Pancreas (tissue), 10 donors: ENCODE data around the gene TM9SF3. TPM values are rescaled to one million over a fixed set of nuclear protein-coding genes. Genes with fewer than 3 reads are reported as not detected.

Experiments
- ATAC-seq, 4 donors: fragments of 200-7000 bp; cut with Tn5 transposase; one replicate each; pipeline versions ENCODE4 v1.8.0 to v1.9.1; 2020; ENCODE audit warnings: mild to moderate bottlenecking in 4 of 4, moderate library complexity in 4 of 4
- DNase-seq, 6 donors: peaks; one replicate each; pipeline ENCODE4 v3.0.0-alpha.2; 2020
- FAIRE-seq: peaks from 2 replicates; lab custom pipeline; 2012; peaks lifted over from hg19 to GRCh38; lab: Jason Lieb, UNC
- H3K27ac ChIP-seq, 4 donors: fragments of 200-600 bp; sonication (generic); 1 replicate in 3 of 4; 2 replicates in 1 of 4; pipeline versions ENCODE4 v1.5.0 to v1.8.0; 2020
- H3K27me3 ChIP-seq, 4 donors: fragments of 200-600 bp; one replicate each; pipeline ENCODE4 v1.8.0; 2021
- H3K36me3 ChIP-seq, 3 donors: fragments of 200-600 bp; sonication (generic) in 1 of 3; one replicate each; pipeline versions ENCODE4 v1.5.0 to v1.8.0; 2020 to 2021
- H3K4me1 ChIP-seq, 3 donors: fragments of 200-600 bp; one replicate each; pipeline ENCODE4 v1.8.0; 2021
- H3K4me3 ChIP-seq, 4 donors: fragments of 200-600 bp; sonication (generic) in 2 of 4; one replicate each; pipeline versions ENCODE4 v1.5.0 to v1.8.0; 2020 to 2021
- H3K9me3 ChIP-seq, 4 donors: fragments of 200-600 bp; one replicate each; pipeline ENCODE4 v1.8.0; 2021
- whole genome bisulfite sequencing, 2 donors: extraction: QIAGEN DNeasy Blood & Tissue Kit; methylation state at CpG; one replicate each; pipeline ENCODE4 v1.1.7; 2013; 5-methylcytosine and 5-hydroxymethylcytosine counted together
- intact Hi-C, 3 donors: fragments of 100-400 bp; cut with DNase I; formaldehyde crosslinking; loops; one replicate each; pipeline versions ENCODE4 v1.11.1 to v1.14.2; 2022
- polyA plus RNA-seq, 2 donors: library from polyadenylated mRNA; stranded (reverse); fragments of 200-250 nt; gene quantifications; one replicate each; pipeline ENCODE4 v1.2.3, GENCODE V29; 2013
- total RNA-seq, 6 donors: library from RNA; stranded (reverse); fragmentation: NEBNext Ultra II Directional in 4 of 6; extraction: Animal tissue kit (Norgen Biotek cat#: 25700) in 4 of 6; gene quantifications; one replicate each; pipeline versions ENCODE4 v1.2.1 to v1.2.4, GENCODE V29; 2021 to 2023
- TF ChIP-seq, protein P1 (sequence below), 4 donors: fragments of 200-600 bp; sonication (generic) in 3 of 4; IDR thresholded peaks; one replicate each; pipeline versions ENCODE4 v1.5.0 to v1.8.0; 2021; ENCODE audit warnings: antibody characterized with exemption in 4 of 4
- donor health status: healthy with polysubstance abuse.
- donor health status: DM: no; HTN: no; CAD: no; lungs with moderate emphysema.
- donor health status: DM: no; HTN: no; CAD: no.
- donor health status: control.
- donor health status: control.
- donor health status: Bipolar disorder and iron deficiency.
- donor health status: DM: yes; HTN: yes; CAD: no.
- donor health status: DM: no; HTN: no; CAD: no.
- donor health status: DM: no; HTN: no; CAD: no.
- donor health status: DM: yes; HTN: yes; CAD: no.

Gene TM9SF3
- 100 to 1,000 TPM in 2 of 6 donors, 10 to 100 TPM in 4; 54.4 to 110 (median 77.4) TPM for total RNA-seq
- polyA plus RNA-seq: 10 to 100 TPM; 15.5 to 31.8 TPM

DNA sequence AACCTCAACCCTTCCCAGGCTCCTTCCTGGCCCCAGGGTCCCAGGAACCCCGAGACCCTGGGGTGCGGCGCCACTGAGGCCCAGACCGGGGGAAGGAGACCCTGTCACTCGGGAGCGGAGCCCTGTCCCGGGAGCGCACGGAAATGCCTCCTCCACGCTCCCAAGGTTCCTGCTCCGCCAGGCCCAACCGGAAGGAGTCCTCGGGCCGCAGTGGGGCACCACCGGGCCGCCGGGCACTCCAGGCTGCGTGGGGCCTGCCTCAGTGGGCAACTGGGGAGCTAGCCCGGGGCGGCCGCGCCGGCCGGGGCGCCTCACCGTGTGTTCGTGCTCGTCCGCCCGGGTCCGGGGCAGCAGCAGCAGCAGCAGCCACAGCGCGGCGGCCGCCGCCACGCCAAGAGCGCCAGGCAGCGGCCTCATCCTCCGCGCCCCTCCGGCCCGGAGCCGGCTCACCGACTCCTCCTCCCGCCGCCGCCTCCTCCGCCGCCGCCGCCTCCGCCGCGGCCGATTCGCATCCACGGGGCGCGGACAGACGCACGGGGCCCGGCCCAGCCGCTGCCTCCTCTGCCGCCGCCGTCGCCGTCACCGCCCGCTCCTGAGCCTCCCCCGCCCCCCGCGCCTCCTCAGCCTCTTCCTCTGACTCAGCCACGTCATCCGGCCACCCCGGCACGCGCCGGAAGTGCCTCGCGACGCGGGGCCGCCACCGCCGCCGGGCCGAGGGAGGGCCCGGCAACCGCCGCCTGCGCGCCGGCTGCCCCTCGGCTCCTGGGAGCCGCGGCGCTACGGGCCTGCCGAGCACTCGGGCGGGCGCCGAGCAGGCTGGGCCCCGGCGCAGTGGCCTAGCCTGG is at the start of gene TM9SF3:
TSS of gene TM9SF3 (minus strand) at position 594 of the 845 bp plus-strand sequence. CDS start at position 417, 177 bp downstream.
- TF ChIP-seq, protein P1, sequence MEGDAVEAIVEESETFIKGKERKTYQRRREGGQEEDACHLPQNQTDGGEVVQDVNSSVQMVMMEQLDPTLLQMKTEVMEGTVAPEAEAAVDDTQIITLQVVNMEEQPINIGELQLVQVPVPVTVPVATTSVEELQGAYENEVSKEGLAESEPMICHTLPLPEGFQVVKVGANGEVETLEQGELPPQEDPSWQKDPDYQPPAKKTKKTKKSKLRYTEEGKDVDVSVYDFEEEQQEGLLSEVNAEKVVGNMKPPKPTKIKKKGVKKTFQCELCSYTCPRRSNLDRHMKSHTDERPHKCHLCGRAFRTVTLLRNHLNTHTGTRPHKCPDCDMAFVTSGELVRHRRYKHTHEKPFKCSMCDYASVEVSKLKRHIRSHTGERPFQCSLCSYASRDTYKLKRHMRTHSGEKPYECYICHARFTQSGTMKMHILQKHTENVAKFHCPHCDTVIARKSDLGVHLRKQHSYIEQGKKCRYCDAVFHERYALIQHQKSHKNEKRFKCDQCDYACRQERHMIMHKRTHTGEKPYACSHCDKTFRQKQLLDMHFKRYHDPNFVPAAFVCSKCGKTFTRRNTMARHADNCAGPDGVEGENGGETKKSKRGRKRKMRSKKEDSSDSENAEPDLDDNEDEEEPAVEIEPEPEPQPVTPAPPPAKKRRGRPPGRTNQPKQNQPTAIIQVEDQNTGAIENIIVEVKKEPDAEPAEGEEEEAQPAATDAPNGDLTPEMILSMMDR (IDR thresholded peaks at IDR 0.05): no peak
- Histone ChIP-seq H3K27ac (peak within 1 kb of the TSS; percentile 96 to 98 (median 98)), H3K27me3 (no peaks in the 10 kb centered on the region), H3K9me3 (no peaks in the 10 kb centered on the region), H3K36me3 (no peaks in the 10 kb centered on the region), H3K4me3 (peak within 1 kb of the TSS; percentile 80 to 95 (median 93)), H3K4me1 (peaks cover 22 to 46% (median 42%) of the 10 kb centered on the region in 3 donors)
- ATAC-seq: peak; percentile 81 to 89 (median 85)
- 0% methylated on average over 45 to 107 of the region's 107 CpGs for WGBS, 2 donors
- intact Hi-C loops: no loop called here
- DNase-seq: peak; percentile 92 to 96 (median 94)
- no peak for FAIRE-seq

DNA sequence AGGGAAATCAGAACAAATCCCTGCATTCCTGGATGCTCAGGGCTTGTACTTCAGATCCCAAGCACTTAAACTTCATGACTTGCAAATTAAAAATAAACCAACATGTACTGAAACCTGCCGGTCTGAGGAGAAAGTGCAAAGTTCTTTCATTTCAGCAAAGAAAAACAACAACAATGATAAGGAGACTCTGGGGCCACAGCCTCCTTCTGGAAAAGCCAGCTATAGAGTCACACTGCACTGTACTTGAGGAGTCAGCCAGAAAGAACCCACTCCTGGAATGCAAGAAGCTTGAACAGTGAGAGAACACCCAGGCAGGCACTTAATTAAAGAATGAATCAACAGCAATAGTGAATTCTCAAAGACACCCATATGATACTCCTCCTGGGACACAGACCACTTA is 49.7 kb upstream of the TM9SF3 start:
- no peak overlapping the region for H3K4me3 ChIP-seq
- peaks cover 3 to 13% (median 11%) of the 10 kb centered on the region in 3 donors for H3K4me1 ChIP-seq
- no peaks in the 10 kb centered on the region for H3K36me3 ChIP-seq
- no peak overlapping the region for H3K27ac ChIP-seq
- TF ChIP-seq, protein P1 (IDR thresholded peaks at IDR 0.05): no peak
- intact Hi-C loops: loop anchor here in 1 of 3 donors (5.0 kb wide), 1 partner anchor 86 kb away; the partner anchor contains the start of gene PIK3AP1
- FAIRE-seq (no peak), ATAC-seq (no peak), DNase-seq (no peak)
- WGBS, 2 donors: 18 to 19% methylated on average over 1 of the region's 1 CpG
- H3K27me3 ChIP-seq: no peaks in the 10 kb centered on the region
- H3K9me3 ChIP-seq: no peaks in the 10 kb centered on the region

DNA sequence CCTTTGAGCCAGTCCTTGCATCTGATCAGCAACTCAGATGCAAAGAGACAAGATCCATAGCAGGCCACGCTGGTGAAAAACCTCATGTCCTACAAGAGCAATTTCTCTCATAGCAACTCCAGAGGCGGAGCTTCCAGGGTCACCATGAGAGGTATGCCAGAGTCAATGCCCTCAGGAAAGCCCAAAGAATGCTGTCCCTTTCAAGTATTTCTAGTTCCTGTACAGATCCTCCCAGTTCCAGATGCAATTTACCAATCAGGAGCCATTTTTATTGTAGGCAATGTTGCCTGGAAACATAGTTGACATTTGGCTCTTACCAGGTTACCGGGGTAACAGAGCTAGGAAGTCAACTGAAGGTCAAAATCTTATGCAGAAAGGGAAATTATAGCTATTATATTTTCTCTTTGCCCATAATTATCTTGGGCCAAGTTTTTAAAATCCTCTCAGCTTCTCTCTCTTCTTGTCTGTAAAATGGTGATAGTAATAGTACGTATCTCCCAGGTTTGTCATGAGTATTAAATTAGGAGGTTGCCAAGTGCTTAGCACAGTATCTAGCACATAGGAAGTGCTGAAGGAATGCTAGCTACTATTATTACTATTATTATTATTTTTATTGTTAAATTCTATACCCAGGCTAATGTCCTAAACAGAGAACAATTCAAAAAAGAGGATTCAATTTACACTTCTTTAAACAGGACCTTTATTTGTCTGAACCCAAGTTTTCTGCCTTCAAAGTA is 46.3 kb upstream of the TM9SF3 start:
- intact Hi-C loops: no loop called here
- peak; percentile 81 to 90 (median 82) for ATAC-seq
- TF ChIP-seq, protein P1 (IDR thresholded peaks at IDR 0.05): no peak

DNA sequence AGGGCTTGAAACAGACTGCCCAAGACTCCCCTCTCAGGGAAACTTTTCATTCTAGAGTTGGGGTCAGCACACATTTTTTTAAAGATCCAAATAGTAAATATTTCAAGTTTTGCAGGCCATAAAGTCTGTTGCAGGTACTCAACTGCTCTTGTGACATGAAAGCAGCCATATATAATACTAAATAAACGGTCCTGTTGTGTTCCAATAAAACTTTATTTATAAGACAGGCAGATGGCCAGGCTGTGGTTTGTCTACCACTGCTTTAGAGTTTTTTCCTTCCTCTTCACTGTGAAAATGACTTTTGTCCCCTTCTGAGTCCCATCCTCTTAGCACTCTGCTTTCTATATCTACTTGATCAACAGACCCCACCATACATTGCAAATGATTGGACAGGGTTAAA is 40.5 kb upstream of the TM9SF3 start:
- 89 to 100% methylated on average over 1 of the region's 1 CpG for WGBS, 2 donors
- Histone ChIP-seq H3K27ac (no peak overlapping the region), H3K4me1 (peaks cover 0 to 4% (median 0%) of the 10 kb centered on the region in 3 donors), H3K9me3 (no peaks in the 10 kb centered on the region), H3K4me3 (no peak overlapping the region), H3K36me3 (peaks cover 0 to 25% (median 10%) of the 10 kb centered on the region in 3 donors), H3K27me3 (no peaks in the 10 kb centered on the region)
- TF ChIP-seq, protein P1 (IDR thresholded peaks at IDR 0.05): no peak
- no peak for DNase-seq
- intact Hi-C loops: no loop called here
- ATAC-seq: no peak
- no peak for FAIRE-seq

More for the DNA sequence above, 46.3 kb upstream of the TM9SF3 start:
- Histone ChIP-seq H3K27me3 (no peaks in the 10 kb centered on the region), H3K36me3 (no peaks in the 10 kb centered on the region), H3K4me3 (no peak overlapping the region), H3K4me1 (peaks cover 0 to 11% (median 8%) of the 10 kb centered on the region in 3 donors), H3K9me3 (no peaks in the 10 kb centered on the region), H3K27ac (peak overlapping the region in 1 of 4 donors; percentile 0)
- FAIRE-seq (peak; percentile 71), DNase-seq (peak in 1 of 6 donors; percentile 14)
- 61 to 67% methylated on average over 4 of the region's 4 CpGs for WGBS, 2 donors
